ENCODE results near the gene HDAC10.

Gene HDAC10

GRCh38 chr22:50238755-50239154 lies 12.3 kb downstream of the HDAC10 start:
- DNase-seq (ENCODE audit: low read depth in 2 of 2), result no peak

- no peak for DNase-seq (ENCODE audit: low read depth in 2 of 2)
Observed at GRCh38 chr22:50236731-50237409, 14.2 kb downstream of the HDAC10 start.

- DNase-seq (ENCODE audit: low read depth in 2 of 2), result no peak
Observed at GRCh38 chr22:50233223-50233622, 17.8 kb downstream of the HDAC10 start.

- DNase-seq (ENCODE audit: low read depth in 2 of 2), result no peak
Observed at GRCh38 chr22:50232481-50233151, 18.4 kb downstream of the HDAC10 start.

- no peak for DNase-seq (ENCODE audit: low read depth in 2 of 2)
Observed at GRCh38 chr22:50229370-50229769, 21.7 kb downstream of the HDAC10 start.

- DNase-seq (ENCODE audit: low read depth in 2 of 2), result no peak
Observed at GRCh38 chr22:50228366-50228765, 22.7 kb downstream of the HDAC10 start.

- DNase-seq (ENCODE audit: low read depth in 2 of 2), result no peak
Observed at GRCh38 chr22:50227579-50228215, 23.4 kb downstream of the HDAC10 start.

- no peak for DNase-seq (ENCODE audit: low read depth in 2 of 2)
Observed at GRCh38 chr22:50226875-50227165, 24.2 kb downstream of the HDAC10 start.

GRCh38 chr22:50226063-50226874 lies 24.8 kb downstream of the HDAC10 start:
- DNase-seq (ENCODE audit: low read depth in 2 of 2), result no peak

GRCh38 chr22:50225200-50225969 lies 25.7 kb downstream of the HDAC10 start:
- no peak for DNase-seq (ENCODE audit: low read depth in 2 of 2)

- DNase-seq (ENCODE audit: low read depth in 2 of 2), result no peak
Observed at GRCh38 chr22:50224071-50224470, 27.0 kb downstream of the HDAC10 start.

GRCh38 chr22:50222508-50222907 lies 28.6 kb downstream of the HDAC10 start:
- DNase-seq (ENCODE audit: low read depth in 2 of 2), result no peak

- no peak for DNase-seq (ENCODE audit: low read depth in 2 of 2)
Observed at GRCh38 chr22:50221410-50222300, 29.4 kb downstream of the HDAC10 start.

GRCh38 chr22:50220603-50221409 lies 30.3 kb downstream of the HDAC10 start:
- DNase-seq (ENCODE audit: low read depth in 2 of 2), result no peak

- DNase-seq (ENCODE audit: low read depth in 2 of 2), result no peak
Observed at GRCh38 chr22:50219800-50220602, 31.1 kb downstream of the HDAC10 start.

GRCh38 chr22:50218996-50219727 lies 31.9 kb downstream of the HDAC10 start:
- DNase-seq (ENCODE audit: low read depth in 2 of 2), result no peak

- DNase-seq (ENCODE audit: low read depth in 2 of 2), result no peak
Observed at GRCh38 chr22:50218153-50218995, 32.7 kb downstream of the HDAC10 start.
